Measurements from ENCODE around the gene FOXP1.

The FOXP1 gene

DNA sequence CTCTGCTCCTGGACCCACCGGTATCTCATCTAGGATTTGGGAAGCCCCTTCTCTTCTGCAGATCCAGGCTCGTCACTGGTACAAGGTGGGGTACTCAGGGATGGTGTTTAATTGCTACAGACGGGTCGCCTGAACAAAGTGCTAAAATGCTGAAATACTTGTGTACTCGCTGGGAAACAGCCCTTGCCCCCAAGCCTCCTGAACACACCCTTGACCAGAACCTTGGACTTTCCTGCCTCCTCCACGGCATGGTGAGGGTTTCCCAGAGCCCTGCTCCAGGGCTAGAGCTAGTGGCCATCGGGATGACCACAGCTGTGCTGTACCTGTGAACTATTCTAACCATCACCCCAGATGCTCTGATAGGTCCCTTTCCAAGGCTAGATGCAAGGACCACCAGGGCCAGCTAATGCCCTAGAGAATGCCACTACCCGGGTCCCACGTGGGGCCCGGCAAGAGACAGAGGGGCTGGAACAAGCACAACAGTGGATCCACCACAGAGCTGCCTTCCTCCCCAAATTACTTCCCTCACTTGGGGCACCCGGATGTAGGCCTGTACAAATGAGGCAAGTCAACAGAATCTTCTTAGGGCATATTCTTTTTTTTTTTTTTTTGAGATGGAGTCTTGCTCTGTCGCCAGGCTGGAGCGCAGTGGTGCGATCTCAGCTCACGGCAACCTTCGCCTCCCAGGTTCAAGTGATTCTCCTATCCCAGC lies 267.3 kb downstream of the FOXP1 start:
- POLR2A ChIA-PET = no interaction called here
- TF ChIP-seq, protein P1, sequence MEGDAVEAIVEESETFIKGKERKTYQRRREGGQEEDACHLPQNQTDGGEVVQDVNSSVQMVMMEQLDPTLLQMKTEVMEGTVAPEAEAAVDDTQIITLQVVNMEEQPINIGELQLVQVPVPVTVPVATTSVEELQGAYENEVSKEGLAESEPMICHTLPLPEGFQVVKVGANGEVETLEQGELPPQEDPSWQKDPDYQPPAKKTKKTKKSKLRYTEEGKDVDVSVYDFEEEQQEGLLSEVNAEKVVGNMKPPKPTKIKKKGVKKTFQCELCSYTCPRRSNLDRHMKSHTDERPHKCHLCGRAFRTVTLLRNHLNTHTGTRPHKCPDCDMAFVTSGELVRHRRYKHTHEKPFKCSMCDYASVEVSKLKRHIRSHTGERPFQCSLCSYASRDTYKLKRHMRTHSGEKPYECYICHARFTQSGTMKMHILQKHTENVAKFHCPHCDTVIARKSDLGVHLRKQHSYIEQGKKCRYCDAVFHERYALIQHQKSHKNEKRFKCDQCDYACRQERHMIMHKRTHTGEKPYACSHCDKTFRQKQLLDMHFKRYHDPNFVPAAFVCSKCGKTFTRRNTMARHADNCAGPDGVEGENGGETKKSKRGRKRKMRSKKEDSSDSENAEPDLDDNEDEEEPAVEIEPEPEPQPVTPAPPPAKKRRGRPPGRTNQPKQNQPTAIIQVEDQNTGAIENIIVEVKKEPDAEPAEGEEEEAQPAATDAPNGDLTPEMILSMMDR (IDR thresholded peaks at IDR 0.05; ENCODE audit: control extremely low read depth, extremely low read depth, low read depth, missing control alignments) = no peak
- CTCF ChIA-PET = interaction anchor here (1.2 kb wide), 1 partner anchor 8 kb away, joined by 3 read pairs; no protein-coding TSS in a partner anchor
- no peak for DNase-seq (ENCODE audit: extremely low spot score)

DNA sequence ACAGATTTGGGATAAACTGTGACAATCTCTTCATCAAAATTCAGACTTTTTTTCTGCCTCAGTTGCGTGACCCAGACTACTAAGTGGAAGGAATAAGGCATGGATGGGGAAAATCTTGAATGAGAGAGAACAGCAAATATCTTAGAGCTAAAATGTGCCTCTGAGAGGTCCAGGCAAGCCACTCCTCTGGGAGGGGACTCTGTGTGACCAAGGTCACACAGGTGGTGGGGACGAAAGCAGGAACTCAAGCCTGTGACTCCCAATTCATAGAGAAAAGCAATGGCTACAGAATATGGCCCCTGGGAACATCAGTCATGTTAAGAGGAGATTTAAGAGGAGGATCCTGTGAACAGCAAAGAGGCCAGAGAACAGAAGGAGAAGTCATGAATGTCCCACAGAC lies 268.1 kb downstream of the FOXP1 start:
- ChIA-PET CTCF (no interaction called here), POLR2A (no interaction called here)
- TF ChIP-seq, protein P1 (IDR thresholded peaks at IDR 0.05; ENCODE audit: control extremely low read depth, extremely low read depth, low read depth, missing control alignments) = no peak
- DNase-seq (ENCODE audit: extremely low spot score) = no peak

DNA sequence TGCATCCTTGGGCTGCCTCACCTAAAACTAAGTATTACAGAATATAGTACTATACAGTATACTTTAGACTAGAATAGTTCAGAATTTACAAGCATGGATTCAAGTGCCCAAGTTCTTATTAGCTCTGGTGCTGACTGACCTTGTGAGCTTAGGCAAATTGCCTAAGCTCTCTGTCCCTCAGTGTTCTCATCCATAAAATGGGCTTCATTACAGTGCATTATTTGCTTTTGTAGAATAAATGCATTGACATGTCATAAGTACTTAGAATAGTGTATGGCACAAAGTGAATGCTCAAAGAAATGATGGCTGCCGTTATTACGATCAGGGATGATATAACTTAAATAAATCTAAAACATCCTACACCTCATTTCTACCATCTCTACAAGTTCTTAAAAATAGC lies 269.7 kb downstream of the FOXP1 start:
- DNase-seq (ENCODE audit: extremely low spot score) = no peak
- POLR2A ChIA-PET = no interaction called here
- CTCF ChIA-PET = no interaction called here
- TF ChIP-seq, protein P1 (IDR thresholded peaks at IDR 0.05; ENCODE audit: control extremely low read depth, extremely low read depth, low read depth, missing control alignments) = no peak

DNA sequence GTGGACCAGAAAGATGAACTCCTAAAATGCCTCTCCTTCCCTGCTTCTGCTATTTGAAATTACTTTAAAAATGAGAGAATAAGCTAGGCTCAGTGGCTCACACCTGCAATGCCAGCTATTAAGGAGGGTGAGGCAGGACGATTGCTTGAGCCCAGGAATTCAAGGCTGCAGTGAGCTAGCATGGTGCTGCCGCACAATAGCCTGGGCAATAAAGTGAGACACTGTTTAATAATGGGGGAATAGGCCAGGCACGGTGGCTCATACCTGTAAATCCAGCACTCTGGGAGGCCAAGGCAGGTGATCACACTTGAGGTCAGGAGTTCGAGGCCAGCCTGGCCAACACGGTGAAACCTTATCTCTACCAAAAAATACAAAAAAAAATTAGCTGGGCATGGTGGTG lies 271.1 kb downstream of the FOXP1 start:
- DNase-seq (ENCODE audit: extremely low spot score) = no peak
- ChIA-PET POLR2A (interaction anchor here (1.3 kb wide), 1 partner anchor 11 kb away, joined by 5 read pairs; no protein-coding TSS in a partner anchor), CTCF (interaction anchor here (0.9 to 1.2 kb wide), 3 partner anchors 11 to 42 kb away, joined by 3 read pairs; no protein-coding TSS in a partner anchor)
- TF ChIP-seq, protein P1 (IDR thresholded peaks at IDR 0.05; ENCODE audit: control extremely low read depth, extremely low read depth, low read depth, missing control alignments) = no peak

DNA sequence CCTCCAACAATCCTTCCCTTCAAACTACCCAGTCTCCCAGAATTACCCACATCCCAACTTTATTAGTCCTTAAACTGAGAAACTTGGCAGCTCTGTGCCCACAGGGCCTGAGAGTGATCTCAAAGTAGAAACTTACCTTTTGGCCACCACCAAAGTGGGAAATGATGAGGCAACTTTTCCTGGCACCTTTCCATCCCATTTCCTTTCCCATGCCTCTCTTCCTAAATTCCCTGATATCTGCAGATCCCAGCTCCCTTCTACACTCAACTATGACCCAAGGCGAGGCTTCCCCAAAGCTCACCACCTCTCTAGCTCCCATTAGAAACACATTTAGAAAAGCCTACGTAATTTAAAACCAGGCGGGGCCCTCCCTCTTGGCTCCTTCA lies 271.9 kb downstream of the FOXP1 start:
- ChIA-PET CTCF (interaction anchor here (0.9 to 1.2 kb wide), 3 partner anchors 15 to 86 kb away, joined by 3 to 4 read pairs (median 3); no protein-coding TSS in a partner anchor), POLR2A (interaction anchor here (1.3 kb wide), 1 partner anchor 11 kb away, joined by 5 read pairs; no protein-coding TSS in a partner anchor)
- TF ChIP-seq, protein P1 (IDR thresholded peaks at IDR 0.05; ENCODE audit: control extremely low read depth, extremely low read depth, low read depth, missing control alignments) = no peak
- no peak for DNase-seq (ENCODE audit: extremely low spot score)

DNA sequence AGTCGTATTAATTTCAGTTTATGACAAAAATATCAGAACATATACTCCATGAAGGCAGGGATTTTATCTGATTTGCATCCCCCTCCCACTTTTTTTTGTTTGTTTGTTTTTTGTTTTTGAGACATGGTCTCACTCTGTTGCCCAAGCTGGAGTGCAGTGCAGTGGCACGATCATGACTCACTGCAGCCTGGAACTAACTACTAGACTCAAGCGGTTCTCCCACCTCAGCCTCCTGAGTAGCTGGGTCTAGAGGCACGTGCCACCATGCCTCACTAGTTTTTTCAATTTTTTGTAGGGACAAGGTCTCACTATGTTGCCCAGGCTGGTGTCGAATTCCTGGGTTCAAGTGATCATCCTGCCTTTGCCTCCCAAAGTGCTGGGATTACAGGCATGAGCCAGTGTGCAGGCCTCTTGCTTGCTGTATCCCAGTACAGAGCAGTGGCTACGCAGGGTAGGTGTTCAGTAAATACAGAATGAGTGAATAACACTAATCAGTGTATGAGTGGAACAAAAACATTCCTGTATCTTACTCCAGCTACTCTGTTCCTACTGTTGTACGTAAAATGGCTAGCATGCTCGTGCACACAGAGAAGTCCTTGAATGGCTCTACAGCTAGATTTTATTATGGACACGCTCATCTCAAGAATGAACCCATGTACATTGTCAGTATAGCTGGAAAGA lies 272.4 kb downstream of the FOXP1 start:
- POLR2A ChIA-PET = interaction anchor here (1.3 kb wide), 1 partner anchor 10 kb away, joined by 5 read pairs; no protein-coding TSS in a partner anchor
- DNase-seq (ENCODE audit: extremely low spot score) = no peak
- CTCF ChIA-PET = interaction anchor here (1.0 kb wide), 1 partner anchor 87 kb away, joined by 4 read pairs; no protein-coding TSS in a partner anchor
- TF ChIP-seq, protein P1 (IDR thresholded peaks at IDR 0.05; ENCODE audit: control extremely low read depth, extremely low read depth, low read depth, missing control alignments) = no peak

All from GM10248 (cell line).